Measurements from ENCODE around the gene SFXN3.

SFXN3 gene

DNA sequence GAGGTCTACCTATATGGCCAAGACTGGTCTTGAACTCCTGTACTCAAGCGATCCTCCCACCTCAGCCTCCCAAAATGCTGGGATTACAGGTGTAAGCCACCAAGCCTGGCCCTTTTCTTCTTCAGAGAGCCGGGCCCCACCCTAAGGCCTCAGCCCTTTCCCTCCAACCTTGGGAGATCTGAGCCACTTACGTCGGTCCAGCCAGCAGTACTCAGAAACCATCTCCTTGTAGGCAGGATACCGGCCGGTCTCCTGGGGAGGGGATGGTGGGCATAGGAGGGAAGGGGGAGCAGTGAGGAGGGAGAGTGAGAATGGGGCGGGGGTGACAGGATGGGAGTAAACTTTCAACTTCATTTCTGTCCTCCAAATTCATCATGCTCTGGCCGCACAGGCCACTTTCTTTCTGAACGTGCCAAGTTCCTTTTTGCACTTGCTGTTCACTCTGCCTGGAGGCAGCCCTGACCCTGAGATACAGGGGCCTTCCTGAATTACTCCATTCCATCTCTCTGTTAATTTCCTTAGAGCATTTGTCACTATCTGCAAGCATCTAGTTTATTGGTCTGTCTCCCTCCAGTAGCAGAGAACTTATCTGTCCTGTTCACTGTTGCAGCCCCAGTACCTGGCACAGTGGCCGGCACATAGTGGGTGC is 10.5 kb upstream of the SFXN3 start:
- DNase-seq (ENCODE audit: insufficient read length) = no peak
- TF ChIP-seq TAF1 (IDR thresholded peaks at IDR 0.05; ENCODE audit: borderline replicate concordance, low read depth, low read length) (no peak), POLR2A (IDR thresholded peaks at IDR 0.05; ENCODE audit: low read depth, low read length) (no peak), POLR2AphosphoS5 (IDR thresholded peaks at IDR 0.05; ENCODE audit: low read depth, low read length) (no peak)
- no peak for FAIRE-seq

GRCh38 chr10:101021239-101021638 is 9.8 kb upstream of the SFXN3 start:
- DNase-seq (ENCODE audit: insufficient read length) = no peak
- no peak for TF ChIP-seq TAF1 (IDR thresholded peaks at IDR 0.05; ENCODE audit: borderline replicate concordance, low read depth, low read length)
- TF ChIP-seq POLR2A (IDR thresholded peaks at IDR 0.05; ENCODE audit: low read depth, low read length) = no peak
- no peak for TF ChIP-seq POLR2AphosphoS5 (IDR thresholded peaks at IDR 0.05; ENCODE audit: low read depth, low read length)
- no peak for FAIRE-seq

GRCh38 chr10:101021692-101022251 is 9.3 kb upstream of the SFXN3 start:
- DNase-seq (ENCODE audit: insufficient read length) (no peak), FAIRE-seq (no peak)

DNA sequence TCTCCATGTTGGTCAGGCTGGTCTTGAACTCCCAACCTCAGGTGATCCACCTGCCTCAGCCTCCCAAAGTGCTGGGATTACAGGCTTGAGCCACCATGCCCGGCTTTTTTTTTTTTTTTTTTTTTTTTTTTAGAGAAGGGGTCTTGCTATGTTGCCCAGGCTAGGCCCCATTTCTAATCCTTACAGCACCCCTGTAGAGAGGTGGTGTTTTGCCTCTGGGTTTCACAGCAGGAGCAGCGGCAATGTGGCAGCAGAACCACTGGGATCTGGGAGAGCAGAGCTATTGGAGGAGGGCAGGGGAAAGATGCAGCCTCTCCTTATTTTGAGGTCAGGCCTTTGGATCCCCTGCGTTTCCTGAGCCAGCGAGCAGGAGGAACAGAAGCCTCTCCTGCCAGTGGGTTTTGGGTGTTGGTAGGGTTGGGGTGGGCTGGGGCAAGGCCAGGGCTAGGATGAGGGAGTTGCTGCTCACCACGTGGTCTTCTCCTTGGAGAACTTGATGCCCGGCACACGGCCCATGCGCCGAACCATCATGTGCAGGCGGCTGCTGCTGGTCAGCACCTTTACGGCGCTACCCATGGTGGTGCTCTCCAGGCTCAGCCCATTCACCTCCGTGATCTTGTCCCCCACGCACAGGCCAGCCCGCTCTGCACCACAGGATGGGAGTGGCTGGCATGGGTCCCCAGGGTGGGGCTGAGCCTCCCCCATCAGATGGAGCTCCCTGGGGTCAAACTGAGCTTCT is 7.9 kb upstream of the SFXN3 start:
- no peak for TF ChIP-seq POLR2AphosphoS5 (IDR thresholded peaks at IDR 0.05; ENCODE audit: low read depth, low read length)
- TF ChIP-seq POLR2A (IDR thresholded peaks at IDR 0.05; ENCODE audit: low read depth, low read length) = no peak
- no peak for TF ChIP-seq TAF1 (IDR thresholded peaks at IDR 0.05; ENCODE audit: borderline replicate concordance, low read depth, low read length)
- FAIRE-seq = no peak
- no peak for DNase-seq (ENCODE audit: insufficient read length)

More at GRCh38 chr10:101021692-101022251, 9.3 kb upstream of the SFXN3 start:
- no peak for TF ChIP-seq POLR2AphosphoS5 (IDR thresholded peaks at IDR 0.05; ENCODE audit: low read depth, low read length)
- no peak for TF ChIP-seq POLR2A (IDR thresholded peaks at IDR 0.05; ENCODE audit: low read depth, low read length)
- no peak for TF ChIP-seq TAF1 (IDR thresholded peaks at IDR 0.05; ENCODE audit: borderline replicate concordance, low read depth, low read length)

- FAIRE-seq (no peak), DNase-seq (ENCODE audit: insufficient read length) (no peak)
- TF ChIP-seq POLR2A (IDR thresholded peaks at IDR 0.05; ENCODE audit: low read depth, low read length) = no peak
- no peak for TF ChIP-seq POLR2AphosphoS5 (IDR thresholded peaks at IDR 0.05; ENCODE audit: low read depth, low read length)
- no peak for TF ChIP-seq TAF1 (IDR thresholded peaks at IDR 0.05; ENCODE audit: borderline replicate concordance, low read depth, low read length)
Observed at GRCh38 chr10:101027106-101027720, 3.8 kb upstream of the SFXN3 start.

- no peak for DNase-seq (ENCODE audit: insufficient read length)
- FAIRE-seq = no peak
- no peak for TF ChIP-seq POLR2A (IDR thresholded peaks at IDR 0.05; ENCODE audit: low read depth, low read length)
- no peak for TF ChIP-seq TAF1 (IDR thresholded peaks at IDR 0.05; ENCODE audit: borderline replicate concordance, low read depth, low read length)
- no peak for TF ChIP-seq POLR2AphosphoS5 (IDR thresholded peaks at IDR 0.05; ENCODE audit: low read depth, low read length)
Observed at GRCh38 chr10:101028446-101029337, 2.3 kb upstream of the SFXN3 start.

- no peak for FAIRE-seq
- DNase-seq (ENCODE audit: insufficient read length) = no peak
- TF ChIP-seq TAF1 (IDR thresholded peaks at IDR 0.05; ENCODE audit: borderline replicate concordance, low read depth, low read length) (no peak), POLR2A (IDR thresholded peaks at IDR 0.05; ENCODE audit: low read depth, low read length) (no peak), POLR2AphosphoS5 (IDR thresholded peaks at IDR 0.05; ENCODE audit: low read depth, low read length) (no peak)
Observed at GRCh38 chr10:101029520-101030295, 1.3 kb upstream of the SFXN3 start.

DNA sequence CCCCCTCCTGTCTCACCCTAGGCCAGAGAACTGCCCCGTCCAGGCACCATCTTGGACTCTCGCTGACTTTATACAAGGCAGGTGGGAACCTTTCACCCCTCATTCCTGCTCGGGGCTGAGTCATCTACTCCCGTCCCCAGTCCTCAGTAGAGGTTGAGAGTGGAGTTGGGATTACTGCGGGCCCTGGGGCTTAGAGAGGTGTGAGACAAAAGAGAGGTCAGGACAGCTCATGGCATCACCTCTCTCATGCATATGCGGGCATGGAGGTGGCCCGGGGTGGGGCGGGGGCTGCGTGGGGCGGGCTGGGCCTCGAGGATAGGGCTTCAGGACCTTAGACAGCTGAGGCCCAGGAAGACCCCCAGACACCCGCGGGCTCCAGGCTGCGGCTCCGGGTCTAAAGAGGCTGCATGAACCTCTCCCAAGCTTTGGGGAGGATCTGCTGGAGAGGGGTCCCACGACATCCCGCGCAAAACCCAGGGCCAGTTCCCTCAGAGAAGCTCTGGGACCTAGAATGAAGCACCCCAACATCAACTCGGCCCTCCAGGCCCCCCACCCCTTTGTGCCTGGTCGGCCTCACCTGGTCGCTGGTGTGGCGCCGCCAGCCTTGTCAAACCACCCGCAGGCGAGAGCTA is 422 bp upstream of the SFXN3 start:
- DNase-seq (ENCODE audit: insufficient read length) = no peak
- TF ChIP-seq POLR2A (IDR thresholded peaks at IDR 0.05; ENCODE audit: low read depth, low read length) (no peak), TAF1 (IDR thresholded peaks at IDR 0.05; ENCODE audit: borderline replicate concordance, low read depth, low read length) (no peak), POLR2AphosphoS5 (IDR thresholded peaks at IDR 0.05; ENCODE audit: low read depth, low read length) (no peak)
- no peak for FAIRE-seq

GRCh38 chr10:101031796-101032636 is 982 bp downstream of the SFXN3 start:
- FAIRE-seq (no peak), DNase-seq (ENCODE audit: insufficient read length) (peak; percentile 65)

More at GRCh38 chr10:101031796-101032636, 982 bp downstream of the SFXN3 start:
- TF ChIP-seq POLR2A (IDR thresholded peaks at IDR 0.05; ENCODE audit: low read depth, low read length) (no peak), POLR2AphosphoS5 (IDR thresholded peaks at IDR 0.05; ENCODE audit: low read depth, low read length) (no peak), TAF1 (IDR thresholded peaks at IDR 0.05; ENCODE audit: borderline replicate concordance, low read depth, low read length) (no peak)
